A549 (cell line): Measurements from ENCODE around the gene GATA5.

ENCODE experiments used
- CHD2 ChIP-seq: fragments of 150-350 bp; IDR thresholded peaks from 2 replicates; pipeline ENCODE4 v1.6.1; 2014; ENCODE audit warnings: low read length; ENCODE audit not compliant: partially characterized antibody
- CTCF ChIP-seq: fragments of >200 bp; sonication (Bioruptor Twin); formaldehyde crosslinking; IDR thresholded peaks from 3 replicates; pipeline ENCODE4 v1.5.1; 2016
- EP300 ChIP-seq, 2 experiments: fragments of >200 bp; sonication (Bioruptor Twin); formaldehyde crosslinking; IDR thresholded peaks; 2 replicates in 1 of 2; 3 replicates in 1 of 2; pipeline ENCODE4 v1.6.1; 2016 to 2017
- MAX ChIP-seq: IDR thresholded peaks from 2 replicates; pipeline ENCODE4 v1.6.1; 2012
- NFE2L2 ChIP-seq: fragments of 150-350 bp; conservative IDR thresholded peaks from 2 replicates; pipeline ENCODE4 v1.6.1; 2014; ENCODE audit warnings: low read length
- NR3C1 ChIP-seq: fragments of >200 bp; sonication (Bioruptor Twin); formaldehyde crosslinking; IDR thresholded peaks from 3 replicates; pipeline ENCODE4 v1.6.1; 2017
- POLR2A ChIP-seq: IDR thresholded peaks from 2 replicates; pipeline ENCODE4 v1.6.1; 2012; ENCODE audit warnings: mild to moderate bottlenecking, low read length
- REST ChIP-seq: fragments of 200-600 bp; sonication (generic); IDR thresholded peaks from 2 replicates; pipeline ENCODE4 v1.6.1; 2016; ENCODE audit warnings: antibody characterized with exemption, mild to moderate bottlenecking, moderate library complexity
- RFX5 ChIP-seq: fragments of 450-650 bp; IDR thresholded peaks from 2 replicates; pipeline ENCODE4 v1.7.1; 2014; ENCODE audit warnings: antibody characterized with exemption, mild to moderate bottlenecking, moderate library complexity
- TF ChIP-seq, protein P1 (sequence below): fragments of 450-650 bp; IDR thresholded peaks from 2 replicates; pipeline ENCODE4 v1.6.1; 2014; ENCODE audit warnings: antibody characterized with exemption

GRCh38 chr20:62428002-62428372 lies 47.8 kb downstream of the GATA5 start:
- TF ChIP-seq, protein P1, sequence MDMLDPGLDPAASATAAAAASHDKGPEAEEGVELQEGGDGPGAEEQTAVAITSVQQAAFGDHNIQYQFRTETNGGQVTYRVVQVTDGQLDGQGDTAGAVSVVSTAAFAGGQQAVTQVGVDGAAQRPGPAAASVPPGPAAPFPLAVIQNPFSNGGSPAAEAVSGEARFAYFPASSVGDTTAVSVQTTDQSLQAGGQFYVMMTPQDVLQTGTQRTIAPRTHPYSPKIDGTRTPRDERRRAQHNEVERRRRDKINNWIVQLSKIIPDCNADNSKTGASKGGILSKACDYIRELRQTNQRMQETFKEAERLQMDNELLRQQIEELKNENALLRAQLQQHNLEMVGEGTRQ = no peak
- TF ChIP-seq RFX5 = no peak
- TF ChIP-seq CTCF = no peak
- TF ChIP-seq NFE2L2 = no peak
- TF ChIP-seq CHD2 = no peak
- no peak for TF ChIP-seq REST
- TF ChIP-seq POLR2A = no peak
- no peak for TF ChIP-seq EP300 (IDR thresholded peaks at IDR 0.05)
- no peak for TF ChIP-seq NR3C1
- TF ChIP-seq MAX = no peak
